Glutamatergic neuron (in vitro differentiated cells): Measurements from ENCODE around the gene TEX51. TPM values are rescaled to one million over a fixed set of nuclear protein-coding genes. Genes with fewer than 3 reads are reported as not detected.

Experiments
- DNase-seq: peaks from one replicate; pipeline ENCODE4 v3.0.0; 2022
- H3K27ac Mint-ChIP-seq: one replicate; pipeline ENCODE4 v1.8.0; 2020; ENCODE audit warnings: mild to moderate bottlenecking, mixed read lengths, inconsistent platforms; ENCODE audit not compliant: unreplicated experiment
- H3K27me3 Mint-ChIP-seq: one replicate; pipeline ENCODE4 v1.8.0; 2020; ENCODE audit warnings: mild to moderate bottlenecking, moderate library complexity, mixed read lengths, inconsistent platforms; ENCODE audit not compliant: unreplicated experiment
- H3K36me3 Mint-ChIP-seq: one replicate; pipeline ENCODE4 v1.8.0; 2020; ENCODE audit warnings: mild to moderate bottlenecking, mixed read lengths, inconsistent platforms; ENCODE audit not compliant: unreplicated experiment
- H3K4me1 Mint-ChIP-seq: one replicate; pipeline ENCODE4 v1.8.0; 2020; ENCODE audit warnings: mild to moderate bottlenecking, low read depth, mixed read lengths, inconsistent platforms; ENCODE audit not compliant: unreplicated experiment
- H3K4me3 Mint-ChIP-seq: one replicate; pipeline ENCODE4 v1.8.0; 2020; ENCODE audit warnings: mild to moderate bottlenecking, mixed read lengths, inconsistent platforms; ENCODE audit not compliant: unreplicated experiment
- H3K9me3 Mint-ChIP-seq: one replicate; pipeline ENCODE4 v1.8.0; 2020; ENCODE audit warnings: mild to moderate bottlenecking, moderate library complexity, mixed read lengths, inconsistent platforms; ENCODE audit not compliant: unreplicated experiment
- total RNA-seq: library from RNA; stranded (reverse); fragmentation: NEBNext Ultra II Directional; extraction: Animal tissue kit (Norgen Biotek cat#: 25700); gene quantifications from one replicate; pipeline ENCODE4 v1.2.1, GENCODE V29; 2021; ENCODE audit not compliant: unreplicated experiment
- TF ChIP-seq, protein P1 (sequence below): fragments of 200-600 bp; sonication (generic); IDR thresholded peaks from one replicate; pipeline ENCODE4 v1.5.0; 2021; ENCODE audit not compliant: partially characterized antibody, unreplicated experiment

Gene TEX51
- total RNA-seq, 1 donor from 2014 or later: not detected

- Mint-ChIP-seq H3K27ac (no peak overlapping the region), H3K9me3 (peaks cover 11% of the 10 kb centered on the region), H3K27me3 (peaks cover 9% of the 10 kb centered on the region), H3K4me1 (peaks cover 6% of the 10 kb centered on the region), H3K4me3 (no peak overlapping the region), H3K36me3 (no peaks in the 10 kb centered on the region)
- DNase-seq: no peak
- TF ChIP-seq, protein P1, sequence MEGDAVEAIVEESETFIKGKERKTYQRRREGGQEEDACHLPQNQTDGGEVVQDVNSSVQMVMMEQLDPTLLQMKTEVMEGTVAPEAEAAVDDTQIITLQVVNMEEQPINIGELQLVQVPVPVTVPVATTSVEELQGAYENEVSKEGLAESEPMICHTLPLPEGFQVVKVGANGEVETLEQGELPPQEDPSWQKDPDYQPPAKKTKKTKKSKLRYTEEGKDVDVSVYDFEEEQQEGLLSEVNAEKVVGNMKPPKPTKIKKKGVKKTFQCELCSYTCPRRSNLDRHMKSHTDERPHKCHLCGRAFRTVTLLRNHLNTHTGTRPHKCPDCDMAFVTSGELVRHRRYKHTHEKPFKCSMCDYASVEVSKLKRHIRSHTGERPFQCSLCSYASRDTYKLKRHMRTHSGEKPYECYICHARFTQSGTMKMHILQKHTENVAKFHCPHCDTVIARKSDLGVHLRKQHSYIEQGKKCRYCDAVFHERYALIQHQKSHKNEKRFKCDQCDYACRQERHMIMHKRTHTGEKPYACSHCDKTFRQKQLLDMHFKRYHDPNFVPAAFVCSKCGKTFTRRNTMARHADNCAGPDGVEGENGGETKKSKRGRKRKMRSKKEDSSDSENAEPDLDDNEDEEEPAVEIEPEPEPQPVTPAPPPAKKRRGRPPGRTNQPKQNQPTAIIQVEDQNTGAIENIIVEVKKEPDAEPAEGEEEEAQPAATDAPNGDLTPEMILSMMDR: no peak
These were observed 5.1 kb upstream of the TEX51 start for GRCh38 chr2:126893606-126894005.

- Mint-ChIP-seq H3K27ac (no peak overlapping the region), H3K36me3 (no peaks in the 10 kb centered on the region), H3K4me3 (no peak overlapping the region), H3K4me1 (peaks cover 6% of the 10 kb centered on the region), H3K9me3 (peaks cover 10% of the 10 kb centered on the region), H3K27me3 (peaks cover 7% of the 10 kb centered on the region)
- TF ChIP-seq, protein P1: no peak
- DNase-seq: no peak
These were observed 4.6 kb upstream of the TEX51 start for GRCh38 chr2:126894082-126894481.

DNA sequence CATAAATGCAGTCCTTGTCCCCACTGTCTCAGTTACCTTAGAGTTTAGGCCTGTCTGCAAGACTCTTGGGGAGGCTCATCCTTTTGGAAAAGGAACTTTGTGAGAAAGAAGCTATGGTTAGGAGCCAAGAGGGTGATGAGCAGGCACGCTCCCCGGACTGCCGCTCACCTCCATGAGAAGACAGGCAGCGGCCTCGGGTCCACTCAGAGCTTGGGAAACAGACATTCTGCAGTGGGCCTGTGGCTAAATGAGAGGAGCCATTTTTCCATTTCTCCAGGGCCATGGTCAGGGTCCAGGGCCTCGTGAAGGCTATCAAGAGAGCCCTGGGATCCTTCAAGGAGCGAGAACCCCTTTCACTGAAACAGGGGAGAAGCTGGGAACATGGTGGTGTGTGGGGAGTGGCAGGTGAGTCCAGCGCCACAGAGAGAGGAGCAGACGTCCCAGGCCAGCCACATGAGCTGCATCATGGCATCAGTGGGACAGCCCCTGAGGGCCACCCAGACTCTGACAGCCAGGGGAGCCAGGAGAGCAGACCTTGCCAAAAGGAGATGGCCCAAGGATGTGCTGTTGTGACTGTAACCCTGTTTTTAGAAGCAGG is 4.0 kb upstream of the TEX51 start:
- peaks cover 6% of the 10 kb centered on the region for H3K4me1 Mint-ChIP-seq
- peaks cover 6% of the 10 kb centered on the region for H3K9me3 Mint-ChIP-seq
- no peak overlapping the region for H3K27ac Mint-ChIP-seq
- no peak overlapping the region for H3K4me3 Mint-ChIP-seq
- TF ChIP-seq, protein P1: no peak
- DNase-seq: no peak
- peaks cover 5% of the 10 kb centered on the region for H3K27me3 Mint-ChIP-seq
- no peaks in the 10 kb centered on the region for H3K36me3 Mint-ChIP-seq

DNA sequence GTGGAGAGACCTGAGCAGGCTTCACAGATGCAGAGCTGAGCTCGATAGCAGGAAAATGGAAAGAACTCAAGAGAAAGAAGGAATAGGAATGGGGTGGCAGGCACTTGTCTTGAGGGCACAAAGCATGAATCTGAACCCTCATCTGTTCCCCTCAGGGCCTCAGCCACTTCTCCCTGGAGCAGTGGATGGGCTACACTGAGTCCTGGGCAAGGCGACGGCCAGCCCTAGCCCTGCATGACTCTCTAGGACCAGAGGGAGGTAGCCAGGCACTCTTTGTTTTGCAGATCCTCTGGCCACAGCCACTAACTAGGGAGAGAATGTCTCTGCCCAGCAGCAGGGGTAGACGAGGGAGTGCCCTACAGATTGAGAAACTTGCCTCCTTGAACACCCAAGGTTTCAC is 3.4 kb upstream of the TEX51 start:
- no peak for DNase-seq
- H3K36me3 Mint-ChIP-seq: no peaks in the 10 kb centered on the region
- TF ChIP-seq, protein P1: no peak
- H3K9me3 Mint-ChIP-seq: peaks cover 4% of the 10 kb centered on the region
- H3K4me1 Mint-ChIP-seq: peaks cover 6% of the 10 kb centered on the region
- H3K4me3 Mint-ChIP-seq: no peak overlapping the region
- peaks cover 5% of the 10 kb centered on the region for H3K27me3 Mint-ChIP-seq
- no peak overlapping the region for H3K27ac Mint-ChIP-seq

- H3K9me3 Mint-ChIP-seq: peaks cover 10% of the 10 kb centered on the region
- no peak for DNase-seq
These were observed 2.2 kb upstream of the TEX51 start for GRCh38 chr2:126896471-126896870.

More at GRCh38 chr2:126896471-126896870, 2.2 kb upstream of the TEX51 start:
- Mint-ChIP-seq H3K27ac (no peak overlapping the region), H3K4me1 (no peaks in the 10 kb centered on the region), H3K4me3 (no peak overlapping the region), H3K27me3 (peaks cover 7% of the 10 kb centered on the region), H3K36me3 (no peaks in the 10 kb centered on the region)
- TF ChIP-seq, protein P1: no peak
